ENCODE results near the gene NR3C1. TPM values are rescaled to one million over a fixed set of nuclear protein-coding genes. Genes with fewer than 3 reads are reported as not detected.

Gene NR3C1
- total RNA-seq, 2 donors from 2014 or later, result 56.5 to 58.1 TPM

DNA sequence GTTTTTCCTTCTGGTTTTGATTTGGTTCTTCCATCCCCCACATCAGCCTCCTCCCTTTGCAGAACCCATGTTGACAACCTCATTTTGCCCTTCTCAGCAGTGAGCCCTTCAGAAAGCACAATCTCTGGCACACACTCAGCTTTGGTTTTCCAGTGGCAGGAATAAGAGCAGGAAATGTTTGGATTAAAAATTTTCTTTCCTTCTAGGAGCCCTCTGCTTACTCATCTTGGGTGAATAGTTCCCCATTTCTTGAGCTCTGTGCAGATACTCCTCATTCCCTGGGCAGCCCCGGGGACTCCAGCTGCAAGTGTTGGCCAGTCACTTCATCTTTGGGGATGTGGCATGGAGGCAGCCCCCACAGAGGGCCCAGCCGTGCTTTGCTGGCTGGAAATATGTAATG is 170.5 kb downstream of the NR3C1 start:
- Histone ChIP-seq H3K36me3 (no peaks in the 10 kb centered on the region), H3K27me3 (replicated peaks; ENCODE audit: insufficient read depth) (no peaks in the 10 kb centered on the region), H3K4me1 (ENCODE audit: control insufficient read depth in 1 of 2, low read depth in 2 of 2) (peaks cover 0 to 16% of the 10 kb centered on the region in 2 donors), H3K9me3 (no peaks in the 10 kb centered on the region), H3K4me3 (no peak overlapping the region), H3K27ac (no peak overlapping the region)
- DNase-seq (ENCODE audit: low spot score) (no peak), ATAC-seq (ENCODE audit: insufficient number of reproducible peaks, low FRiP score, low read depth) (no peak)
- TF ChIP-seq, protein P1, sequence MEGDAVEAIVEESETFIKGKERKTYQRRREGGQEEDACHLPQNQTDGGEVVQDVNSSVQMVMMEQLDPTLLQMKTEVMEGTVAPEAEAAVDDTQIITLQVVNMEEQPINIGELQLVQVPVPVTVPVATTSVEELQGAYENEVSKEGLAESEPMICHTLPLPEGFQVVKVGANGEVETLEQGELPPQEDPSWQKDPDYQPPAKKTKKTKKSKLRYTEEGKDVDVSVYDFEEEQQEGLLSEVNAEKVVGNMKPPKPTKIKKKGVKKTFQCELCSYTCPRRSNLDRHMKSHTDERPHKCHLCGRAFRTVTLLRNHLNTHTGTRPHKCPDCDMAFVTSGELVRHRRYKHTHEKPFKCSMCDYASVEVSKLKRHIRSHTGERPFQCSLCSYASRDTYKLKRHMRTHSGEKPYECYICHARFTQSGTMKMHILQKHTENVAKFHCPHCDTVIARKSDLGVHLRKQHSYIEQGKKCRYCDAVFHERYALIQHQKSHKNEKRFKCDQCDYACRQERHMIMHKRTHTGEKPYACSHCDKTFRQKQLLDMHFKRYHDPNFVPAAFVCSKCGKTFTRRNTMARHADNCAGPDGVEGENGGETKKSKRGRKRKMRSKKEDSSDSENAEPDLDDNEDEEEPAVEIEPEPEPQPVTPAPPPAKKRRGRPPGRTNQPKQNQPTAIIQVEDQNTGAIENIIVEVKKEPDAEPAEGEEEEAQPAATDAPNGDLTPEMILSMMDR (IDR thresholded peaks at IDR 0.05), result no peak

DNA sequence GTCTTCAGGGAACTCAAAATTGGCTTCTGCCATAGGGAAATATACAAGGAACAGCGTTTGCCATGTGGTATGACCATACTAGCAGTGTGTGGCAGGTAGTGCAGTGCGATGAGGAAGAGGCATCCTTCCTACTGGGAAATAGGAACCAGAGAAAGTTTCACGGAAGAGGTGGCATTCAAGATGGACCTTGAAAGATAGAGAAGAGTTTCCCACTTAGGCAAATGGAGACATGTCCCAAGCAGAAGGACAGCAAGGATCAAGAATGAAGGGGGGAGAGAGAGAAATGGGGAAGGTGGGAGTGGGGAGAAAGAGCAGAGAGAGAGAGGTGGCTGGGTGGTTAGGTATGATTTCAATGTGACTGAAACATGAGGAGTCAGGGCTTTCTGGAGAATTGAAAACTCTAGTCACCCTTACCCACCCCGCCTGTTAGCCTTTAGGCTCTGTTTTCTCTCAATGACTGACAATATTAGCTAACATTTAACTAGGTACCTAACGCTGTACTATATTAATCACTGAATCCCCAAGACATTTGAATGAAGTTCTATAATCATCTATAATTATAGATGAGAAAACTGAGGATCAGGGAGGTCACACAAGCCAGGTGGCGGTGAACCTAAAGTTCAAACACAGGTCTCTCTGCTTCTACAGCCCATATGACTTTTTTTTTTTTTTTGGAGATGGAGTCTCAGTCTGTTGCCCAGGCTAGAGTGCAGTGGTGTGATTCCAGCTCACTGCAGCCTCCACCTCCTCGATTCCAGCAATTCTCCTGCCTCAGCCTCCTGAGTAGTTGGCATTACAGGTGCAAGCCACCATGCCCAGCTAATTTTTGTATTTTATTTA is 171.3 kb downstream of the NR3C1 start:
- ATAC-seq (ENCODE audit: insufficient number of reproducible peaks, low FRiP score, low read depth), result no peak
- Histone ChIP-seq H3K4me3 (no peak overlapping the region), H3K27ac (no peak overlapping the region)

GRCh38 chr5:143231416-143231815 is 172.1 kb downstream of the NR3C1 start:
- DNase-seq (ENCODE audit: low spot score) (no peak), ATAC-seq (ENCODE audit: insufficient number of reproducible peaks, low FRiP score, low read depth) (no peak)
- H3K9me3 ChIP-seq, result no peaks in the 10 kb centered on the region
- no peak overlapping the region for H3K4me3 ChIP-seq
- H3K27me3 ChIP-seq (replicated peaks; ENCODE audit: insufficient read depth), result no peaks in the 10 kb centered on the region
- no peaks in the 10 kb centered on the region for H3K36me3 ChIP-seq
- no peak overlapping the region for H3K27ac ChIP-seq
- TF ChIP-seq, protein P1 (IDR thresholded peaks at IDR 0.05), result no peak
- H3K4me1 ChIP-seq (ENCODE audit: control insufficient read depth in 1 of 2, low read depth in 2 of 2), result peaks cover 0 to 20% of the 10 kb centered on the region in 2 donors

More for the DNA sequence above, 171.3 kb downstream of the NR3C1 start:
- DNase-seq (ENCODE audit: low spot score), result no peak
- peaks cover 0 to 20% of the 10 kb centered on the region in 2 donors for H3K4me1 ChIP-seq (ENCODE audit: control insufficient read depth in 1 of 2, low read depth in 2 of 2)
- TF ChIP-seq, protein P1 (IDR thresholded peaks at IDR 0.05), result no peak
- no peaks in the 10 kb centered on the region for H3K9me3 ChIP-seq
- no peaks in the 10 kb centered on the region for H3K27me3 ChIP-seq (replicated peaks; ENCODE audit: insufficient read depth)
- no peaks in the 10 kb centered on the region for H3K36me3 ChIP-seq

DNA sequence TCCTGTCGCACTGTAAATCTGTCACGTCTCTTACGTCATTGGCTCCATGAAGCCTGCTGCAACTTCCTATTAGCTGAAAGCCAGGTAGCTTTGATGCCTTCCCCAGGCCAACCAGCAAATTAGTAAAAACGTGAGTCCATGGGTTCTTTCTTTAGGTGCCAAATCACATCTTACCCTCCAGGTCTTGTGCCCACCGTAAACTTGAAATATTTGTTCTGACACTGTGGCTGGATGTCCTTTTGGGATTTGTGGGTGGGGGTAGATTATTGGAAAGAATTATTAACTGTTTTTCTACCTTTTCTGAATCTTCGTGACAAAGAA is 172.8 kb downstream of the NR3C1 start:
- Histone ChIP-seq H3K27me3 (replicated peaks; ENCODE audit: insufficient read depth) (no peaks in the 10 kb centered on the region), H3K36me3 (no peaks in the 10 kb centered on the region), H3K4me3 (no peak overlapping the region), H3K9me3 (no peaks in the 10 kb centered on the region), H3K4me1 (ENCODE audit: control insufficient read depth in 1 of 2, low read depth in 2 of 2) (peaks cover 0 to 19% of the 10 kb centered on the region in 2 donors), H3K27ac (no peak overlapping the region)
- no peak for ATAC-seq (ENCODE audit: insufficient number of reproducible peaks, low FRiP score, low read depth)
- no peak for DNase-seq (ENCODE audit: low spot score)
- TF ChIP-seq, protein P1 (IDR thresholded peaks at IDR 0.05), result no peak

GRCh38 chr5:143229896-143230675 is 173.4 kb downstream of the NR3C1 start:
- Histone ChIP-seq H3K36me3 (no peaks in the 10 kb centered on the region), H3K27me3 (replicated peaks; ENCODE audit: insufficient read depth) (no peaks in the 10 kb centered on the region), H3K4me1 (ENCODE audit: control insufficient read depth in 1 of 2, low read depth in 2 of 2) (peaks cover 0 to 14% of the 10 kb centered on the region in 2 donors), H3K9me3 (no peaks in the 10 kb centered on the region), H3K27ac (no peak overlapping the region), H3K4me3 (no peak overlapping the region)
- ATAC-seq (ENCODE audit: insufficient number of reproducible peaks, low FRiP score, low read depth), result no peak
- no peak for DNase-seq (ENCODE audit: low spot score)
- TF ChIP-seq, protein P1 (IDR thresholded peaks at IDR 0.05), result no peak
